Measurements from ENCODE around the gene FNDC3B. TPM values are rescaled to one million over a fixed set of nuclear protein-coding genes. Genes with fewer than 3 reads are reported as not detected.

The FNDC3B gene
- total and polyA plus RNA-seq, 10 donors, result 3.1 to 149 (median 103) TPM

GRCh38 chr3:172102123-172102882 is 62.9 kb downstream of the FNDC3B start:
- no peaks in the 10 kb centered on the region for H3K36me3 ChIP-seq
- no peaks in the 10 kb centered on the region for H3K9me3 ChIP-seq
- no peaks in the 10 kb centered on the region for H3K27me3 ChIP-seq (replicated peaks in 1 of 7)
- intact Hi-C loops (cut with DNase I; ENCODE audit: low total_unique reads), result no loop called here
- peak overlapping the region in 1 of 8 donors; percentile 16 for H3K4me3 ChIP-seq
- TF ChIP-seq POLR2A (IDR thresholded peaks at IDR 0.05), result no peak
- TF ChIP-seq POLR2AphosphoS5 (IDR thresholded peaks at IDR 0.05), result peak in 1 of 3 donors; percentile 31
- peak overlapping the region in 7 of 8 donors; percentile 26 to 64 (median 50) for H3K27ac ChIP-seq
- 27 to 42% (median 33%) methylated on average over 5 of the region's 5 CpGs for WGBS, 5 donors
- peaks cover 20 to 97% (median 67%) of the 10 kb centered on the region in 6 donors for H3K4me1 ChIP-seq
- DNase-seq, result peak; percentile 82

GRCh38 chr3:172102883-172103310 is 63.5 kb downstream of the FNDC3B start:
- H3K27me3 ChIP-seq (replicated peaks in 1 of 7), result no peaks in the 10 kb centered on the region
- intact Hi-C loops (cut with DNase I; ENCODE audit: low total_unique reads), result no loop called here
- peaks cover 23 to 97% (median 68%) of the 10 kb centered on the region in 6 donors for H3K4me1 ChIP-seq
- TF ChIP-seq POLR2A (IDR thresholded peaks at IDR 0.05) (no peak), POLR2AphosphoS5 (IDR thresholded peaks at IDR 0.05) (no peak), CTCF (IDR thresholded peaks at IDR 0.05 in 8 of 11, conservative IDR thresholded peaks at IDR 0.05 in 3 of 11) (no peak)
- 70 to 89% (median 81%) methylated on average over 3 of the region's 3 CpGs for WGBS, 5 donors
- H3K27ac ChIP-seq, result peak overlapping the region in 7 of 8 donors; percentile 26 to 64 (median 50)
- DNase-seq, result no peak
- H3K9me3 ChIP-seq, result no peaks in the 10 kb centered on the region
- H3K36me3 ChIP-seq, result no peaks in the 10 kb centered on the region
- peak overlapping the region in 1 of 8 donors; percentile 16 for H3K4me3 ChIP-seq

- H3K27me3 ChIP-seq (replicated peaks in 1 of 7), result peaks cover 0 to 5% (median 0%) of the 10 kb centered on the region in 7 donors
- DNase-seq, result no peak
- H3K4me1 ChIP-seq, result peaks cover 30 to 97% (median 69%) of the 10 kb centered on the region in 6 donors
- H3K36me3 ChIP-seq, result no peaks in the 10 kb centered on the region
- WGBS, 5 donors, result 69 to 92% (median 86%) methylated on average over 2 of the region's 2 CpGs
- no peak overlapping the region for H3K4me3 ChIP-seq
- TF ChIP-seq CTCF (IDR thresholded peaks at IDR 0.05 in 8 of 11, conservative IDR thresholded peaks at IDR 0.05 in 3 of 11) (no peak), POLR2A (IDR thresholded peaks at IDR 0.05) (no peak), POLR2AphosphoS5 (IDR thresholded peaks at IDR 0.05) (no peak)
- intact Hi-C loops (cut with DNase I; ENCODE audit: low total_unique reads), result no loop called here
- peak overlapping the region in 3 of 8 donors; percentile 48 to 75 (median 53) for H3K27ac ChIP-seq
- H3K9me3 ChIP-seq, result no peaks in the 10 kb centered on the region
These were observed 64.3 kb downstream of the FNDC3B start for GRCh38 chr3:172103724-172104123.

GRCh38 chr3:172104471-172105072 is 65.2 kb downstream of the FNDC3B start:
- TF ChIP-seq POLR2A (IDR thresholded peaks at IDR 0.05) (no peak), CTCF (IDR thresholded peaks at IDR 0.05 in 8 of 11, conservative IDR thresholded peaks at IDR 0.05 in 3 of 11) (no peak), POLR2AphosphoS5 (IDR thresholded peaks at IDR 0.05) (no peak)
- peak overlapping the region in 3 of 8 donors; percentile 75 to 84 (median 83) for H3K27ac ChIP-seq
- no peak overlapping the region for H3K4me3 ChIP-seq
- no peak for DNase-seq
- no peaks in the 10 kb centered on the region for H3K36me3 ChIP-seq
- no peaks in the 10 kb centered on the region for H3K9me3 ChIP-seq
- intact Hi-C loops (cut with DNase I; ENCODE audit: low total_unique reads), result no loop called here
- H3K4me1 ChIP-seq, result peaks cover 32 to 96% (median 68%) of the 10 kb centered on the region in 6 donors
- H3K27me3 ChIP-seq (replicated peaks in 1 of 7), result peaks cover 0 to 9% (median 0%) of the 10 kb centered on the region in 7 donors
- WGBS, 5 donors, result 87 to 92% (median 89%) methylated on average over 2 of the region's 2 CpGs
